Measurements from ENCODE around the gene TM4SF1. TPM values are rescaled to one million over a fixed set of nuclear protein-coding genes. Genes with fewer than 3 reads are reported as not detected.

The TM4SF1 gene
- total and polyA plus RNA-seq, 2 donors from 2014 or later: 101 to 173 TPM

- intact Hi-C loops (cut with DNase I): no loop called here
- H3K4me1 ChIP-seq (ENCODE audit: control insufficient read depth in 2 of 3, insufficient read depth in 2 of 3, low read depth in 1 of 3, low read length in 3 of 3): peaks cover 0 to 2% (median 0%) of the 10 kb centered on the region in 3 donors
- no peak for DNase-seq
Observed at GRCh38 chr3:149411583-149411982, 34.1 kb upstream of the TM4SF1 start.

GRCh38 chr3:149409351-149409750 lies 31.9 kb upstream of the TM4SF1 start:
- intact Hi-C loops (cut with DNase I): no loop called here
- Histone ChIP-seq H3K27ac (ENCODE audit: low read depth in 2 of 2, low read length in 2 of 2) (no peak overlapping the region), H3K9me3 (ENCODE audit: control insufficient read depth in 2 of 3, insufficient read depth in 1 of 3, low read length in 3 of 3) (no peaks in the 10 kb centered on the region), H3K36me3 (ENCODE audit: control insufficient read depth in 2 of 3, insufficient read depth in 3 of 3, low read length in 3 of 3) (no peaks in the 10 kb centered on the region), H3K27me3 (ENCODE audit: control insufficient read depth, insufficient read depth, low read length) (no peaks in the 10 kb centered on the region), H3K4me3 (ENCODE audit: low read length in 3 of 3) (no peak overlapping the region), H3K4me1 (ENCODE audit: control insufficient read depth in 2 of 3, insufficient read depth in 2 of 3, low read depth in 1 of 3, low read length in 3 of 3) (no peaks in the 10 kb centered on the region), H3K9ac (ENCODE audit: low read length in 3 of 3) (no peak overlapping the region)
- DNase-seq (no peak), FAIRE-seq (no peak)
- no peak for TF ChIP-seq CTCF (IDR thresholded peaks at IDR 0.05; ENCODE audit: borderline replicate concordance, extremely low read depth, insufficient read depth)

More at GRCh38 chr3:149411583-149411982, 34.1 kb upstream of the TM4SF1 start:
- no peak overlapping the region for H3K4me3 ChIP-seq (ENCODE audit: low read length in 3 of 3)
- FAIRE-seq: no peak
- H3K36me3 ChIP-seq (ENCODE audit: control insufficient read depth in 2 of 3, insufficient read depth in 3 of 3, low read length in 3 of 3): no peaks in the 10 kb centered on the region
- no peak overlapping the region for H3K27ac ChIP-seq (ENCODE audit: low read depth in 2 of 2, low read length in 2 of 2)
- no peak overlapping the region for H3K9ac ChIP-seq (ENCODE audit: low read length in 3 of 3)
- H3K27me3 ChIP-seq (ENCODE audit: control insufficient read depth, insufficient read depth, low read length): no peaks in the 10 kb centered on the region
- TF ChIP-seq CTCF (IDR thresholded peaks at IDR 0.05; ENCODE audit: borderline replicate concordance, extremely low read depth, insufficient read depth): no peak
- no peaks in the 10 kb centered on the region for H3K9me3 ChIP-seq (ENCODE audit: control insufficient read depth in 2 of 3, insufficient read depth in 1 of 3, low read length in 3 of 3)

- H3K27me3 ChIP-seq (ENCODE audit: control insufficient read depth, insufficient read depth, low read length): no peaks in the 10 kb centered on the region
- H3K36me3 ChIP-seq (ENCODE audit: control insufficient read depth in 2 of 3, insufficient read depth in 3 of 3, low read length in 3 of 3): no peaks in the 10 kb centered on the region
- H3K4me3 ChIP-seq (ENCODE audit: low read length in 3 of 3): no peak overlapping the region
- H3K4me1 ChIP-seq (ENCODE audit: control insufficient read depth in 2 of 3, insufficient read depth in 2 of 3, low read depth in 1 of 3, low read length in 3 of 3): no peaks in the 10 kb centered on the region
- no peak for TF ChIP-seq CTCF (IDR thresholded peaks at IDR 0.05; ENCODE audit: borderline replicate concordance, extremely low read depth, insufficient read depth)
- intact Hi-C loops (cut with DNase I): no loop called here
- FAIRE-seq (no peak), DNase-seq (no peak)
- no peaks in the 10 kb centered on the region for H3K9me3 ChIP-seq (ENCODE audit: control insufficient read depth in 2 of 3, insufficient read depth in 1 of 3, low read length in 3 of 3)
- H3K27ac ChIP-seq (ENCODE audit: low read depth in 2 of 2, low read length in 2 of 2): no peak overlapping the region
- no peak overlapping the region for H3K9ac ChIP-seq (ENCODE audit: low read length in 3 of 3)
Observed at GRCh38 chr3:149407898-149408297, 30.4 kb upstream of the TM4SF1 start.

- DNase-seq: no peak
- no peaks in the 10 kb centered on the region for H3K36me3 ChIP-seq (ENCODE audit: control insufficient read depth in 2 of 3, insufficient read depth in 3 of 3, low read length in 3 of 3)
- TF ChIP-seq CTCF (IDR thresholded peaks at IDR 0.05; ENCODE audit: borderline replicate concordance, extremely low read depth, insufficient read depth): no peak
- no peak for FAIRE-seq
- H3K27me3 ChIP-seq (ENCODE audit: control insufficient read depth, insufficient read depth, low read length): no peaks in the 10 kb centered on the region
- H3K4me1 ChIP-seq (ENCODE audit: control insufficient read depth in 2 of 3, insufficient read depth in 2 of 3, low read depth in 1 of 3, low read length in 3 of 3): no peaks in the 10 kb centered on the region
- intact Hi-C loops (cut with DNase I): no loop called here
- H3K9ac ChIP-seq (ENCODE audit: low read length in 3 of 3): no peak overlapping the region
- no peak overlapping the region for H3K4me3 ChIP-seq (ENCODE audit: low read length in 3 of 3)
- H3K9me3 ChIP-seq (ENCODE audit: control insufficient read depth in 2 of 3, insufficient read depth in 1 of 3, low read length in 3 of 3): no peaks in the 10 kb centered on the region
- H3K27ac ChIP-seq (ENCODE audit: low read depth in 2 of 2, low read length in 2 of 2): no peak overlapping the region
Observed at GRCh38 chr3:149406244-149406752, 28.8 kb upstream of the TM4SF1 start.
